ENCODE results near the gene LMF1.

LMF1 gene

GRCh38 chr16:848510-849253, 122.1 kb downstream of the LMF1 start:
- TF ChIP-seq CTCF (conservative IDR thresholded peaks at IDR 0.05; ENCODE audit: control insufficient read depth, insufficient read depth, low read depth, low read length), result no peak

GRCh38 chr16:847681-848445, 122.9 kb downstream of the LMF1 start:
- no peak for DNase-seq (ENCODE audit: low read depth)
- TF ChIP-seq CTCF (conservative IDR thresholded peaks at IDR 0.05; ENCODE audit: control insufficient read depth, insufficient read depth, low read depth, low read length), result no peak
- H3K4me3 ChIP-seq (ENCODE audit: control insufficient read depth, low read depth, low read length), result no peak overlapping the region

More at GRCh38 chr16:848510-849253, 122.1 kb downstream of the LMF1 start:
- no peak for DNase-seq (ENCODE audit: low read depth)
- H3K4me3 ChIP-seq (ENCODE audit: control insufficient read depth, low read depth, low read length), result no peak overlapping the region

- no peak for DNase-seq (ENCODE audit: low read depth)
- H3K4me3 ChIP-seq (ENCODE audit: control insufficient read depth, low read depth, low read length), result no peak overlapping the region
- no peak for TF ChIP-seq CTCF (conservative IDR thresholded peaks at IDR 0.05; ENCODE audit: control insufficient read depth, insufficient read depth, low read depth, low read length)
Observed at GRCh38 chr16:847151-847550, 123.6 kb downstream of the LMF1 start.

GRCh38 chr16:845351-845745, 125.4 kb downstream of the LMF1 start:
- DNase-seq (ENCODE audit: low read depth), result no peak
- no peak overlapping the region for H3K4me3 ChIP-seq (ENCODE audit: control insufficient read depth, low read depth, low read length)
- TF ChIP-seq CTCF (conservative IDR thresholded peaks at IDR 0.05; ENCODE audit: control insufficient read depth, insufficient read depth, low read depth, low read length), result no peak

GRCh38 chr16:844638-845350, 126.0 kb downstream of the LMF1 start:
- DNase-seq (ENCODE audit: low read depth), result no peak
- H3K4me3 ChIP-seq (ENCODE audit: control insufficient read depth, low read depth, low read length), result no peak overlapping the region
- TF ChIP-seq CTCF (conservative IDR thresholded peaks at IDR 0.05; ENCODE audit: control insufficient read depth, insufficient read depth, low read depth, low read length), result no peak

- no peak overlapping the region for H3K4me3 ChIP-seq (ENCODE audit: control insufficient read depth, low read depth, low read length)
- no peak for DNase-seq (ENCODE audit: low read depth)
- TF ChIP-seq CTCF (conservative IDR thresholded peaks at IDR 0.05; ENCODE audit: control insufficient read depth, insufficient read depth, low read depth, low read length), result no peak
Observed at GRCh38 chr16:843771-844170, 127.0 kb downstream of the LMF1 start.

Data from fibroblast of mammary gland (primary cell).